Measurements from ENCODE around the gene ANO2. TPM values are rescaled to one million over a fixed set of nuclear protein-coding genes. Genes with fewer than 3 reads are reported as not detected.

ANO2 gene
- polyA plus RNA-seq, 4 donors: 0.31 to 6.2 TPM; not detected in 2

Other genes starting within 250 kb of the ANO2 start
- gene VWF, start 179.4 kb upstream of the ANO2 start, polyA plus RNA-seq: 10 to 100 TPM in 1 of 4 donors, 1 to 10 TPM in 3; 2.2 to 82.9 (median 6.1) TPM

All from small intestine (tissue), 4 donors.